Hepatocyte (in vitro differentiated cells): ENCODE measurements around the gene ADAP2. TPM values are rescaled to one million over a fixed set of nuclear protein-coding genes. Genes with fewer than 3 reads are reported as not detected.

Experiments
- DNase-seq: peaks from one replicate; pipeline ENCODE4 v3.0.0-alpha.2; 2016; ENCODE audit warnings: low spot score
- H2AFZ ChIP-seq: fragments of 200-600 bp; sonication (generic); 2 replicates; pipeline ENCODE4 v1.6.0; 2016; ENCODE audit warnings: antibody characterized with exemption, mild to moderate bottlenecking
- H3K27ac ChIP-seq: fragments of 200-600 bp; sonication (generic); 2 replicates; pipeline ENCODE4 v1.5.1; 2016; ENCODE audit warnings: mild to moderate bottlenecking
- H3K27me3 ChIP-seq: fragments of 200-600 bp; sonication (generic); 2 replicates; pipeline ENCODE4 v1.6.1; 2016
- H3K36me3 ChIP-seq: fragments of 200-600 bp; sonication (generic); replicated peaks from 2 replicates; pipeline ENCODE4 v1.5.1; 2016; ENCODE audit warnings: low read depth; ENCODE audit not compliant: insufficient read depth
- H3K4me1 ChIP-seq: fragments of 200-600 bp; sonication (generic); 2 replicates; pipeline ENCODE4 v1.5.1; 2016; ENCODE audit warnings: mild to moderate bottlenecking, moderate library complexity; ENCODE audit not compliant: insufficient read depth
- H3K4me2 ChIP-seq: fragments of 200-600 bp; sonication (generic); 2 replicates; pipeline ENCODE4 v1.6.0; 2016
- H3K4me3 ChIP-seq: fragments of 200-600 bp; sonication (generic); 2 replicates; pipeline ENCODE4 v1.5.1; 2016; ENCODE audit warnings: mild to moderate bottlenecking
- H3K79me2 ChIP-seq: fragments of 200-600 bp; sonication (generic); 2 replicates; pipeline ENCODE4 v1.6.0; 2017; ENCODE audit warnings: mild to moderate bottlenecking
- H3K9me2 ChIP-seq: fragments of 200-600 bp; sonication (generic); replicated peaks from 2 replicates; pipeline ENCODE4 v1.6.0; 2017; ENCODE audit warnings: mild to moderate bottlenecking; ENCODE audit not compliant: insufficient read depth
- H3K9me3 ChIP-seq: fragments of 200-600 bp; sonication (generic); 2 replicates; pipeline ENCODE4 v1.5.1; 2016; ENCODE audit warnings: low read depth, mild to moderate bottlenecking
- H4K20me1 ChIP-seq: fragments of 200-600 bp; sonication (generic); 2 replicates; pipeline ENCODE4 v1.6.0; 2016; ENCODE audit warnings: mild to moderate bottlenecking; ENCODE audit not compliant: insufficient read depth, poor library complexity, severe bottlenecking
- EZH2 ChIP-seq: fragments of 200-600 bp; sonication (generic); IDR thresholded peaks from 2 replicates; pipeline ENCODE4 v1.6.1; 2016; ENCODE audit warnings: antibody characterized with exemption, mild to moderate bottlenecking, borderline replicate concordance
- EZH2phosphoT487 ChIP-seq: fragments of 200-600 bp; sonication (generic); IDR thresholded peaks from one replicate; pipeline ENCODE4 v1.6.1; 2018; ENCODE audit warnings: antibody characterized with exemption, mild to moderate bottlenecking, low read depth, moderate library complexity; ENCODE audit not compliant: unreplicated experiment, severe bottlenecking
- WGBS: methylation state at CpG from one replicate; pipeline ENCODE4 v1.1.6; 2016; ENCODE audit warnings: low lambda C conversion rate; ENCODE audit errors: missing lambda C conversion rate; 5-methylcytosine and 5-hydroxymethylcytosine counted together
- polyA plus RNA-seq: library from polyadenylated mRNA; unstranded; fragments of >200 nt; fragmentation: Nextera tagmentation; extraction: Ambion mirVana; gene quantifications from 2 replicates; pipeline ENCODE4 v1.2.1, GENCODE V29; 2016
- total RNA-seq: library from RNA; depleted of rRNA; stranded (reverse); fragments of >200 nt; gene quantifications from 2 replicates; pipeline ENCODE4 v1.2.3, GENCODE V29; 2014
- TF ChIP-seq, protein P1 (sequence below): fragments of 200-600 bp; sonication (generic); IDR thresholded peaks from 2 replicates; pipeline ENCODE4 v1.5.1; 2016; ENCODE audit warnings: antibody characterized with exemption, mild to moderate bottlenecking; ENCODE audit not compliant: poor library complexity

The ADAP2 gene
- total and polyA plus RNA-seq, 2 experiments from 2014 or later = 0.70 to 1.5 TPM

DNA sequence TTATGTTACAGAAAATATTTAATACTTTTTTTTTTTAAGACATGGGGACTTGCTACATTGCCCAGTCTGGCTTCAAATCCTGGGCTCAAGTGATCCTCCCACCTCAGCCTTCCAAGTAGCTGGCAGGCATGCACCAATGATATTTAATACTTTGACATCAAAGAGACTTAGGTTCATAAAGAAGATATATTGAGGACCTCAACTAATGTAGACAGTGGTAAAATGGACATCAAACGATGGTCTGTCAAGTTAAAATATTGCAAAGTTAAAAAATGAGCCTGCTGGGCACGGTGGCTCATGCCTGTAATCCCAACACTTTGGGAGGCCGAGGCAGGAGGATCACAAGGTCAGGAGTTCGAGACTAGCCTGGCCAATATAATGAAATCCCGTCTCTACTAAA, 24.4 kb upstream of the ADAP2 start:
- peaks cover 5% of the 10 kb centered on the region for H3K79me2 ChIP-seq
- no peaks in the 10 kb centered on the region for H3K27me3 ChIP-seq
- H3K36me3 ChIP-seq = no peaks in the 10 kb centered on the region
- H4K20me1 ChIP-seq = no peaks in the 10 kb centered on the region
- H3K9me2 ChIP-seq = no peaks in the 10 kb centered on the region
- no peaks in the 10 kb centered on the region for H3K9me3 ChIP-seq
- DNase-seq = no peak
- no peak overlapping the region for H3K27ac ChIP-seq
- no peaks in the 10 kb centered on the region for H3K4me1 ChIP-seq
- TF ChIP-seq, protein P1, sequence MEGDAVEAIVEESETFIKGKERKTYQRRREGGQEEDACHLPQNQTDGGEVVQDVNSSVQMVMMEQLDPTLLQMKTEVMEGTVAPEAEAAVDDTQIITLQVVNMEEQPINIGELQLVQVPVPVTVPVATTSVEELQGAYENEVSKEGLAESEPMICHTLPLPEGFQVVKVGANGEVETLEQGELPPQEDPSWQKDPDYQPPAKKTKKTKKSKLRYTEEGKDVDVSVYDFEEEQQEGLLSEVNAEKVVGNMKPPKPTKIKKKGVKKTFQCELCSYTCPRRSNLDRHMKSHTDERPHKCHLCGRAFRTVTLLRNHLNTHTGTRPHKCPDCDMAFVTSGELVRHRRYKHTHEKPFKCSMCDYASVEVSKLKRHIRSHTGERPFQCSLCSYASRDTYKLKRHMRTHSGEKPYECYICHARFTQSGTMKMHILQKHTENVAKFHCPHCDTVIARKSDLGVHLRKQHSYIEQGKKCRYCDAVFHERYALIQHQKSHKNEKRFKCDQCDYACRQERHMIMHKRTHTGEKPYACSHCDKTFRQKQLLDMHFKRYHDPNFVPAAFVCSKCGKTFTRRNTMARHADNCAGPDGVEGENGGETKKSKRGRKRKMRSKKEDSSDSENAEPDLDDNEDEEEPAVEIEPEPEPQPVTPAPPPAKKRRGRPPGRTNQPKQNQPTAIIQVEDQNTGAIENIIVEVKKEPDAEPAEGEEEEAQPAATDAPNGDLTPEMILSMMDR = no peak
- TF ChIP-seq EZH2 (no peak), EZH2phosphoT487 (no peak)
- H3K4me2 ChIP-seq = no peak overlapping the region
- H3K4me3 ChIP-seq = no peak overlapping the region
- no peak overlapping the region for H2AFZ ChIP-seq
- 96% methylated on average over 5 of the region's 5 CpGs for WGBS

DNA sequence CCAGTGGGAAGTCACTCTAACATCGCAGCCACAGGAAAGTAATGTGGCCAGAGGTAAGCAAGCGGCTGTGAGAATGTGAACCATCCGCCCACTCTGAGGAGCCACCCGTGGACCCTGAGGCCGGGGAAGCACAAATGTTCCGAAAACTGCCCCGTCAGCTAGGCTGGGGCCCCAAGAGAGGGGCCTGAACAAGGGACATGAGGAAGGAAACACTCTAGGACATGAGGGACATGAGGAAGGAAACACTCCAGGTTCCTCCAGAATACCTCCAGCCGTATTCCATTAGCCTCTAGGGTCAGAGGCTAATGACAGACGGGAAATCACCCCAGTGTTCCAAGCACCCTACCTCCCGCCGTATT, 16.0 kb upstream of the ADAP2 start:
- H3K27ac ChIP-seq = peak overlapping the region; percentile 94
- H4K20me1 ChIP-seq = no peaks in the 10 kb centered on the region
- peak overlapping the region; percentile 86 for H3K4me3 ChIP-seq
- H3K9me3 ChIP-seq = no peaks in the 10 kb centered on the region
- peaks cover 5% of the 10 kb centered on the region for H3K4me1 ChIP-seq
- H2AFZ ChIP-seq = peak overlapping the region; percentile 79
- H3K4me2 ChIP-seq = peak overlapping the region; percentile 81
- WGBS = 3% methylated on average over 11 of the region's 11 CpGs
- peak; percentile 14 for DNase-seq
- peaks cover 41% of the 10 kb centered on the region for H3K79me2 ChIP-seq
- H3K27me3 ChIP-seq = no peaks in the 10 kb centered on the region
- TF ChIP-seq EZH2 (no peak), EZH2phosphoT487 (no peak)
- TF ChIP-seq, protein P1 = no peak
- H3K9me2 ChIP-seq = no peaks in the 10 kb centered on the region
- H3K36me3 ChIP-seq = no peaks in the 10 kb centered on the region

DNA sequence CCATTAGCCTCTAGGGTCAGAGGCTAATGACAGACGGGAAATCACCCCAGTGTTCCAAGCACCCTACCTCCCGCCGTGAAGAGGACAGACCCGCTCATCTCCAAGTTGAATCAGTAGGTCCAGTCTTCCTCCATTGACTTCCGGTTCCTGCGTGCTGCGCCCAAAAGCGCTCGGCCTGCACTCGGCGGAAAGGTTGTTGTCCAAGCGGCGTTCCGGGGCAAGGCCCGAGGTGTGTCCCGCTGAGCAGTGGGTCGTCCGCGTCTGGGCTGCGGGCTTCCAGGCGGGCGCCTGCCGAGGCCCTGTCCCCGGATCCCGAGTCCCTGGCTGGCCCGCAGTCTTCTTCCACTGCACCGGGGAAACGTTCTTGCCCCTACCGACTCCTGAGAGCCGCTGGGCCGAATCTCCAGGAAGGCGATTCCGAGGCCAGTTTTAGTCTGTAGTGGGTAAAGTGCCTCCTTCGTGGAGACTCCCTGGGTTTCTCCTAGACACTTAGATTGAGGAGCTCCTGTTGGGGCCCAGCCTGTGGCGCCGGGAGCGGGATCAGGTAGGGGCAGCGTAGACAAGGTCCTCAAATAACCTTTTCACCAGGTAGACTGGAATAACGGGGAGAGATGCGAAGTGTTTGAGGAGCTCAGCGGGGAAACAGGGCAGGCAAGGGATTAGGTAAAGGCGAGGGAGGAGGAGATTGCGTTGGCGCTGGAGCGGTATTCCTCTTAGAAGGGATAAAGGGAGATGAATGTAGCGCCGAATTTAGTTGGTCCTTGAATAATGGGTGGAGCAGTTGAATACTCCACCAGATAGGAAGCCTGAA, 15.4 kb upstream of the ADAP2 start, which contains the start of gene TEFM:
TEFM (minus strand) TSS at position 138 of the 811 bp plus-strand sequence; CDS start at position 98, 40 bp downstream.
- no peaks in the 10 kb centered on the region for H3K36me3 ChIP-seq
- H4K20me1 ChIP-seq = no peaks in the 10 kb centered on the region
- TF ChIP-seq EZH2 (no peak), EZH2phosphoT487 (no peak)
- TF ChIP-seq, protein P1 = no peak
- DNase-seq = peak; percentile 91
- under 1% methylated on average over 47 of the region's 47 CpGs for WGBS
- no peaks in the 10 kb centered on the region for H3K27me3 ChIP-seq
- peak within 1 kb of the TSS; percentile 94 for H3K27ac ChIP-seq
- peaks cover 41% of the 10 kb centered on the region for H3K79me2 ChIP-seq
- peaks cover 5% of the 10 kb centered on the region for H3K4me1 ChIP-seq
- peak within 1 kb of the TSS; percentile 86 for H3K4me3 ChIP-seq
- H3K9me2 ChIP-seq = no peaks in the 10 kb centered on the region
- peak within 1 kb of the TSS; percentile 98 for H2AFZ ChIP-seq
- peak within 1 kb of the TSS; percentile 87 for H3K4me2 ChIP-seq
- no peaks in the 10 kb centered on the region for H3K9me3 ChIP-seq
